ENCODE data around the gene SLC1A7.
A peak's percentile ranks its signal among the peaks of the same experiment; 100 is the strongest.
"Not testable (repeated sequence)": the region's sequence is repeated elsewhere in the genome, so short reads cannot be mapped to it uniquely, and the experiment has no call there.

Gene SLC1A7

GRCh38 chr1:53142226-53142853, at the start of gene SLC1A7:
TSS of gene SLC1A7 (minus strand) at chr1:53142638. CDS start at chr1:53142449, 189 bp downstream.
- FAIRE-seq, result no peak

- no peak for FAIRE-seq
Measured at GRCh38 chr1:53190210-53190611, 47.8 kb upstream of the SLC1A7 start.

DNA sequence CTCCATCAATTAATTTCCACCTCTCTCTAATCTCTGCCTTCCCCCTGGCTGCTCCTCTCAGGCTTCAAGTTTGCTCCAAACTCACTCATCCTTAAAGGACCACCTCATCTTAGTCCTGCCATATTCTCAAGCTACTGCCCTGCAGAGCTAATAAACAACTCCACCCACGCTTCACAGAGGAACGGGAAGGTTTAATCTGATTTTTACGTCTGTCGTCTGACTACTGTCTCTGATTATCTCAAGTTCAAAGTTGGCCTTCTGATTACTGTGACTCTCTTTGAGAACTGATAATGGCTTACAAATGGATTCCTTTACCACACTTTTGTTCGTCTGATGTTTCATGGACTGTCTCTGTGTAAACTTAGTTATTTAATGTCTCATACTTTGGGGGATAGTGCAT, 46.6 kb upstream of the SLC1A7 start:
- no peak for FAIRE-seq

GRCh38 chr1:53188099-53188498, 45.7 kb upstream of the SLC1A7 start:
- no peak for FAIRE-seq

GRCh38 chr1:53187401-53187800, 45.0 kb upstream of the SLC1A7 start:
- no peak for FAIRE-seq

- FAIRE-seq, result no peak
Measured at GRCh38 chr1:53186533-53186932, 44.1 kb upstream of the SLC1A7 start.

DNA sequence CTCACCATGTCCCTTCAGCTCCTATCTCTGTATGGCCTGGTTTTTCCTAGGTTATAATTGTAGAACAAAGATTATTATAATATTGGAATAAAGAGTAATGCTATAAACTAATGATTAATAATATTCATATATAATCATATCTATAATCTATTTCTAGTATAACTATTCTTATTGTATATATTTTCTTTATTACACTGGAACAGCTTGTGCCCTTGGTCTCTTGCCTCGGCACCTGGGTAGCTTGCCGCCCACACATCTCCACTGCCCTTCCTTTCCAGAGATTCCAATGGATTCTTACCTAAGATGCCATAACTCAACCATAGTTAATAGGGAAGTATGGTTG, 43.5 kb upstream of the SLC1A7 start:
- not testable (repeated sequence) for FAIRE-seq

DNA sequence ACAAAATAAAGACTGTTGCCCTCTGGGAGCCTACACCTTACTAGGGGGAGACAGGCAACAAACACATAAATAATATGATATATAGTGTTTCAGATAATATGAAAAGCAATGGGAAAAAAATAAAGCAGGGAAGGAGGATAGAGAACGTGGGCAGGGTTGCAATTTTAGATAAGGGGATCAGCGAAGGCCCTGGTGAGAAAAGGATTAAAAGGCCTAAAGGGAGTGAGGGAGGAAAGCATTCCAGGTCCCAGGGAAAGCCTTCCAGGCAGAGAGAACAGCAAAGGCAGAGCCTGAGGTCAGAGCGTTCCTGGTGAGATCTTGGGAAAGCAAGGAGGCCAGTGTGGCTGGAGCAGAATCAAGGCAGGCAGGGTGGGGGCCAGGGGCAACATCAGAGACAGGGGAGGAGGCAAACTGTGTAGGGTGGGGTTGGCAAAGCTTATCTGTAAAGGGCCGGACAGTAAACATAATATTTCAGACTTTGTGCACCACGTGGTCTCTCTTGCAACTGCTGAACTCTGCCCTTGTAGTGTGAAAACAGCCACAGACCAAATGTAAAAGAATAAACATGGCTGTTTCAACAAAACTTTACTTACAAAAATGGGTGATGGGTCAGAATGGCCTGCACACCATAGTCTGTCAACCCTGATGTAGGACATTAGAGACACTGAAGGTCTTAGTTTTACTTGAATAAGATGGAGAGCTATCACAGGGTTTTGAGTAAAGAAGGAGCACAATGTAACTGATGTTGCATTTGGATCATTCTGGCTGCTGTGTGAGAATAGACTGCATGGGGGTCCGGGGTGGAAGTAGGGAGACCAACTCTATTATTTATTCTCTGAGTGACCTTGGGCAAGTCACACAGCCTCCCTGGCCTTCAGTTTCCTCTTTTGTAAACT, 40.9 kb upstream of the SLC1A7 start:
- FAIRE-seq, result peak; percentile 70

DNA sequence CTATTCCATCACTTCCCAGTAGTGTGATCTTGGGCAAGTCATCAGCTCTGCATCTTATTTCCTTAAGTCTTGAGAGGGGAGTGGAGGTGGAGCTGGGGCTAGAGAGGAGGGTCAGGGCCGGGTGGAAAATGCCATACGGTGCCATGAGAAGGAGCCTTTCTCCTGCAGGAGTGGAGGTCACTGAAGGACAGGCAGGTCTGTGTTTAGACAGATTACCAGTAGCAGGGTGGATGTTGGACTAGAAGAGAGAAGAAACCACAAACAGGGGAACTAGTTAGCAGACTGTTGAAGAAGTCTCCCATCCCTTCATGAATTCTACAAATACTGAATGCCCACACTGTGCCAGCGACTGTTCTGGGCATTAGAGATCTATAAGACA, 40.3 kb upstream of the SLC1A7 start:
- no peak for FAIRE-seq

DNA sequence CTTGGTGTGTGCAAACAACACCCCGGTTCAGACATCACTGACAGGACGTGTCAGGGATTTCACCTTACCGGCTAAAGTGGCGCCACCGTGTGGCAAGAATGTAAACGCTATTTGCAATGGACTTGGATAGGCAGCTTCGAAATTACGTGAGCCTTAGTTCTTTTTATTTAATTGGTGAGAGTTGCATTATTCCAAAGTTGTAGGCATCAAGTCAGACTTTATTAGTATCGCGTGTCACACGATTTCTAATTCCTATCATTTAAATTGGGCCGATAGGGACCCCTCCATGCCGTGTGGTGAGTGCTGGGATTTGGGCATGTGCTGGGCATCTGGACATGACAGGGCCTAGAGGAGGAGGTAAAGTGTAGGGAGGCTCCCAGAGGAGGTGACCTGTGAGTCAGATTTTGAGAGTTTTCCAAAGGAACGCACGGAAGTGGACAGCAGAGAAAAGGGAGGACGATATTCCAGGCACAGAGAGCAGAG, 39.7 kb upstream of the SLC1A7 start:
- FAIRE-seq, result peak; percentile 43

DNA sequence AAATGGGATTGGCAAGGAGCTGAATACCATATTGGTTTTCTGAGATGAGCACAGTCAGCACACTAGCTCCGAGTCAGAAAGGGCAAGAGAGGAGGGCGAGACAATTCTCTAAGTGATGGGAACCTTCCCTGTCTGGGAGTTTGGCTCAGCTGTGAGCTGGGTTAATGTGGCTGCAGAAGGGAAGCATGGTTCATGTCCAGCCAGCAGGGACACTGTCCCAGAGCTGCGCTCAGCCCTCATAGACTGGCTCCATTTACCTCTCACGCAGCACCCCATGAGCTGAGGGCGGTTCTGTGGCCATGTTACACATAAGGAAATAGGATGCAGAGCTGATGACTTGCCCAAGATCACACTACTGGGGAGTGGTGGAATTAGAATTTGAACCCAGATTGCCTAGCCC, 38.5 kb upstream of the SLC1A7 start:
- no peak for FAIRE-seq

DNA sequence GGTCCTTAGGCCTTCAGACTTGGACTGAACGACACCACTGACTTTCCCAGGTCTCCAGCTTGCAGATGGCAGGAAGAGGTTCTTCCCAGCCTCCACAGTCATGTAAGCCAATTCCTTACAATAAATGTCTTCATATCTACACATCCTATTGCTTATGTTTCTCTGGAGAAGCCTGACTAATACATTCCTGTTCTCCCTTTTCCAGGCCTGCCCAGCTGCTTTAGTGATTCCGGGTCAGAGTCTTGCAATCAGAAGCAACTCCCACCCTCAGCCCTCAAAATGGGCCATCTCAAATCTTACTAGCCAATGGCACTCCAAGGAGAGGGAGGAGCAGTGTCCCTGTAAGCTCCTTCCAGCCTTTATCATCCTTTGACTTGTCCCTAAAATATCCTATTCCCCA, 37.8 kb upstream of the SLC1A7 start:
- no peak for FAIRE-seq

GRCh38 chr1:53176452-53177208, 34.2 kb upstream of the SLC1A7 start:
- FAIRE-seq, result no peak

DNA sequence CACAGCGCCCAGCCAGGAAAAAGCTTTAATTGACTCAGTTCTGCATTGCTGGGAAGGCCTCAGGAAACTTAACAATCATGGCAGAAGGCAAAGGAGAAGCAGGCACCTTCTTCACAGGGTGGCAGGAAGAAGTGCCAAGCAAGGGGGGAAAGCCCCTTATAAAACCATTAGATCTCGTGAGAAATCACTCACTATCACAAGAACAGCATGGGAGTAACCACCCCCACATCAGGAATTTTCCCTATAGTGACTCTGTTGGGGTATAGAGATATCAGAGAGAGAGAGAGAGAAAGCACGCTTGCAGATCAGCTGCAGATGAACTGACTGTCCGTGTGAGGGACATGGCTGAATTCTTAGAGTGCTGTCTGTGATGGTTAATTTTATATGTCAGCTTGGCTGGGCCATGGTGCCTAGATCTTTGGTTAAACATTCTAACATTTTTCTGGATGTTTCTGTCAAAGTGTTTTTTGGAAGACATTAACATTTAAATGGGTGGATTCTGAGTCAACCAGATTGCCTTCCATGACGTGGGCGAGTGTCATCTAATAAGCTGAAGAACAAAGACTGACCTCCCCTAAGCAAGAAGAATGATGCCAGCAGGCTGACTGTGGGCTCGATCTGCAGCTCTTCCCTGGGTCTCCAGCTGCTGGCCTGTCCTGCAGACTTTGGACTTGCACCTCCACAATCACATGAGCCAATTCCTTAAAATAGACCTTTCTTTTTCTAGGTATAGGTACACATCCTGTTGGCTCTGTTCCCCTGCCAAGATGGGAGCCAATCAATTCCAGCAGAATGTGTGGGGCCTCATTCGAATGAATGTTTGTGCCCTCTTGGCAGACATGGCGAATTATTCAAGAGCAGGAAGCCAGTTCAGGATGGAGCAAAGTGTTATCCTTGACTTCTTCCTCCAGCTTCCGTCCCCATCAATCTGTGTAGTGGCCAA, 32.8 kb upstream of the SLC1A7 start:
- no peak for FAIRE-seq

- no peak for FAIRE-seq
Measured at GRCh38 chr1:53172426-53173128, 30.1 kb upstream of the SLC1A7 start.

DNA sequence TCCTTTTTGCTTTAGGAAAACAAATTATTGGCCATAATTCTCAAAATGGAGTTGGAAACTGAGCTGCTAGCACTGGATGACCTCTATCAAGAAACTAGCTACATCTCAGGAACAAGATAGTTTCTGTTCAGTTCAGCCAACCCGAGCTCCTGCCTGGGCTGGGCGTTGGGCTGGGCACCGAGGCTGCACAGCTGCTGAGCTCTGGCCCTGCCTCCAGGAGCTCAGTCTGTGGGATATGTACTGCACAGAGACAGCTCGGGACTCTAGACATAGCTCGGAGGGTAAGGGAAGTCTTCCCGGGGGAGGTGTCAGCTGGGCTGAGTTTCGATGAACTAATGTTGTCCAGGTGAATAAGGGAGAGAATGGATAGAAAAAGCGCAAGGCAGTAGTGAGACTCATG, 24.5 kb upstream of the SLC1A7 start:
- no peak for FAIRE-seq

DNA sequence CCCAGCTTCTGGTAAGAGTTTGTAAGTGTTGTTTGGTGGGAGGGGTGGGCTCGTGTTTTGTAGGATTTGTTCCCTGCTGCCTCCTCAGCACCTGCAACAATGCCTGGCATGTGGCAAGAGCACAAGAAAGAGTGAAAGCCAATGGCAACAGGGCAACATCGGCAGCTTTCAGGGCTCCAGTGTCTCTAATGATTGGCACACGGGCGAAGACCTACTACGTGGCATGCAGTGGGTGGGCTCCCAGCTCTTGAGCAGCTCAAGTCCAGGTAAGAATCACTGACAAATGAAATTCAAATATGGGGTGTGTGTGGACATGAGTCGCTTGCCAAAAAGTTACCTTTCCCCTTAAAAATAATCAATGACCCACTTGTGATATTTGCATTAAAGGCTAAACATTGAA, 23.9 kb upstream of the SLC1A7 start:
- no peak for FAIRE-seq

- no peak for FAIRE-seq
Measured at GRCh38 chr1:53165408-53165961, 23.0 kb upstream of the SLC1A7 start.

DNA sequence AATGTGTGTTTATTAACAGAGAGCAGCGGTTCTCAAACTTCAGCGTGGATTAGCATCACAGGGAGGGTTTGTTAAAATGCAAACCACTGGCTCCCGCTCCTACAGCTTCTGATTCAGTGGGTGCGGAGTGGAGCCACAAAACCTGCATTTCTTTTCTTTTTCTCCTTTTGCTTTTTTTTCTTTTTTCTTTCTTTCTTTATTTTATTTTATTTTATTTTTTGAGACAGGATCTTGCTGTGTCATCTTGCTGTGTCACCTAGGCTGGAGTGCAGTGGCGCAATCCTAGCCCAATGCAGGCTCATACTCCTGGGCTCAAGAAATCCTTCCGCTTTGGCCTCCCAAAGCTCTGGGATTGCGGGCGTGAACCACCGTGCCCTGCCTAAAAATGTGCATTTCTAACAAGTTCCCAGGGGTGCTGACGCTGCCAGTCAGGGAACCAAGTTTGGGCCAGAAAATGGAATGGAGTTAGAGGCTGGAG, 20.9 kb upstream of the SLC1A7 start:
- no peak for FAIRE-seq

DNA sequence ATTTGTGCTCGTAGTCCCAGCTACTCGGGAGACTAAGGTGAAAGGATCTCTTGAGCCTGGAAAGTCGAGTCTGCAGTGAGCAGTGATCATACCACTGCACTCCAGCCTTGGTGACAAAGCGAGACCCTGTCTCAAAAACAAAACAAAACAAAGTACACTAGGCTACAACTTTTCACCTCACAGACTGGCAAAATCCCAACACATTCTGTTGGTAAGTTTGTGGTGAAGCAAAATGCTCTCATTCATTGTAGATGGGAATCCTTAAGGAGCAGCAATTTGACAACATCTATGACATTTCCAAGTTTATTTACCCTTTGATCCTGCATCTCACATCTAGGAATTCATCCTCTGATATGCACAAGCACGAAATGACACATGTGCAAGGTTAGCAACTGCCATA, 20.2 kb upstream of the SLC1A7 start:
- no peak for FAIRE-seq

DNA sequence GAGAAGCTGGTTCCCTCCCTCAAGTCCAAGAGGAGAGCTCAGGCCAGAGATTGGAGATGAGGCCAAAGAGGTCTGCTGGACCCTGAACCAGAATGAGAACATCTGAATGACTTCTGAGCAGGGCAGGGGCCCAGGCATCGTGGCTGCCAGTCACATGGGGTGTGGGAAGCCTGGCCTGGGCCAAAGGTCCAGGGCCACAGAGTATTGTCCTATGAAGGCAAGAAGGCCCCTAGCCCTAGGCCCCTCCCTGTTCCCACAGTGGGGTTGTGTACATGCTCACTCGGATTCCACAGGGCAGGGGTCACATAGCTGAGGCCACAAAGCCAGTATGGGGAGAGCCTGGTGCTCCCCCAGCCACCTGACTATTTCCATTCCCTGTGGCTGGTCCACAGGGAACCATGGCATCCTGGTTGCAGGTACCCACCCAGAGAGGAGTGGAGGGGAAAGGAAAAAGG, 18.5 kb upstream of the SLC1A7 start:
- no peak for FAIRE-seq
